Hematopoietic multipotent progenitor cell treated with erythropoietin and hydrocortisone succinate and interleukin-3 and kit ligand, for 4 days (in vitro differentiated cells): Measurements from ENCODE around the gene KMT2B.
"Not testable (repeated sequence)": the region's sequence is repeated elsewhere in the genome, so short reads cannot be mapped to it uniquely, and the experiment has no call there.

Source experiments
- DNase-seq: peaks from one replicate; pipeline ENCODE4 v3.0.0-alpha.2; 2015

Gene KMT2B

GRCh38 chr19:35757749-35758608 lies 40.2 kb downstream of the KMT2B start, which contains the start of gene PROSER3:
Gene PROSER3 (plus strand): TSS chr19:35758176. CDS start chr19:35758216, 40 bp downstream.
- DNase-seq, result peak; percentile 100

- no peak for DNase-seq
Measured at GRCh38 chr19:35759697-35760096, 41.9 kb downstream of the KMT2B start.

- DNase-seq, result no peak
Measured at GRCh38 chr19:35760711-35761349, 43.0 kb downstream of the KMT2B start.

GRCh38 chr19:35764432-35765315 lies 46.9 kb downstream of the KMT2B start:
- no peak for DNase-seq

- no peak for DNase-seq
Measured at GRCh38 chr19:35766571-35767104, 48.8 kb downstream of the KMT2B start.

GRCh38 chr19:35767288-35768081 lies 49.7 kb downstream of the KMT2B start:
- DNase-seq, result no peak

- DNase-seq, result no peak
Measured at GRCh38 chr19:35768082-35768421, 50.2 kb downstream of the KMT2B start.

GRCh38 chr19:35772362-35772761 lies 54.6 kb downstream of the KMT2B start:
- DNase-seq, result not testable (repeated sequence)

GRCh38 chr19:35773020-35773806 lies 55.4 kb downstream of the KMT2B start:
- DNase-seq, result no peak

- no peak for DNase-seq
Measured at GRCh38 chr19:35774274-35775045, 56.7 kb downstream of the KMT2B start.

GRCh38 chr19:35775046-35775297 lies 57.2 kb downstream of the KMT2B start:
- DNase-seq, result no peak

GRCh38 chr19:35775298-35776101 lies 57.7 kb downstream of the KMT2B start, which contains the start of gene ARHGAP33:
Gene ARHGAP33 (plus strand): TSS chr19:35775564. CDS start chr19:35775659, 95 bp downstream.
- peak; percentile 100 for DNase-seq

- DNase-seq, result no peak
Measured at GRCh38 chr19:35776102-35776788, 58.4 kb downstream of the KMT2B start.

- no peak for DNase-seq
Measured at GRCh38 chr19:35777086-35777841, 59.5 kb downstream of the KMT2B start.

GRCh38 chr19:35777961-35778360 lies 60.2 kb downstream of the KMT2B start:
- DNase-seq, result no peak

- DNase-seq, result no peak
Measured at GRCh38 chr19:35779033-35779432, 61.2 kb downstream of the KMT2B start.

GRCh38 chr19:35780058-35780457 lies 62.3 kb downstream of the KMT2B start:
- no peak for DNase-seq

GRCh38 chr19:35780717-35781116 lies 62.9 kb downstream of the KMT2B start:
- no peak for DNase-seq
